ENCODE results near the gene FGFBP2.

DNA sequence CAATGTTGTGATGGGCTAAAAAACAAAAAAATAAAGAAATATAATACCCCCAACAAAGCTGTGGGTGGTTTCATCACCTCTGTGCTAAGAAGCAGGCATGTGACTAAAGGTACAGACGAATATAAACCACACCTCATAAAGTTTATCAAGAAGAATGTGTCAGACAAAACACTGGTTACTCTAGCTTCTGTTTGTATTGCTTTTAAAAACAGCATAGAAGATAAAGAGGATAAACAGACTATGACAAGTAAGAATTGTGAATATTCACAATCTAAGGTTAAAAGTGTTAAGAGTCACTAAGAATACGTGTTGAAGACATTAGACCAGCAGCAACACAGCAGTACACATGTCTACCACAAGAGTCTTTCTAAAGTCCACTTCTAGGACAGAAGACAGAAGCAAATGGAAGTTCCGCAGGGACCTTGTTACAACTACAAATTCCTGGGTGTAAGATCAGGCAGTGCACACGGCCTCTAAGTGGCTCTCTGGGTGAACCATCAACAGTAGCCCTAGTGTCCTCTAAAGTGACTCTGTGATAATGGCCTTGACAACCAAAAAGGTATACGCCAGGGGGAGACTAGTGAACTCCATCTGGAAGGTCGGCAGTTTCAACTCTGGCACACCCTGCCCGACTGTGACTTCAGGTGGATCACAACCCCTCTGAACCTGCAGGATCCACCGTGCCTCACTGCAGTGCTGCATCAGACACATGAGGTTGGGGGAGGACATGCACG, 8.3 kb upstream of the FGFBP2 start:
- TF ChIP-seq, protein P1, sequence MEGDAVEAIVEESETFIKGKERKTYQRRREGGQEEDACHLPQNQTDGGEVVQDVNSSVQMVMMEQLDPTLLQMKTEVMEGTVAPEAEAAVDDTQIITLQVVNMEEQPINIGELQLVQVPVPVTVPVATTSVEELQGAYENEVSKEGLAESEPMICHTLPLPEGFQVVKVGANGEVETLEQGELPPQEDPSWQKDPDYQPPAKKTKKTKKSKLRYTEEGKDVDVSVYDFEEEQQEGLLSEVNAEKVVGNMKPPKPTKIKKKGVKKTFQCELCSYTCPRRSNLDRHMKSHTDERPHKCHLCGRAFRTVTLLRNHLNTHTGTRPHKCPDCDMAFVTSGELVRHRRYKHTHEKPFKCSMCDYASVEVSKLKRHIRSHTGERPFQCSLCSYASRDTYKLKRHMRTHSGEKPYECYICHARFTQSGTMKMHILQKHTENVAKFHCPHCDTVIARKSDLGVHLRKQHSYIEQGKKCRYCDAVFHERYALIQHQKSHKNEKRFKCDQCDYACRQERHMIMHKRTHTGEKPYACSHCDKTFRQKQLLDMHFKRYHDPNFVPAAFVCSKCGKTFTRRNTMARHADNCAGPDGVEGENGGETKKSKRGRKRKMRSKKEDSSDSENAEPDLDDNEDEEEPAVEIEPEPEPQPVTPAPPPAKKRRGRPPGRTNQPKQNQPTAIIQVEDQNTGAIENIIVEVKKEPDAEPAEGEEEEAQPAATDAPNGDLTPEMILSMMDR (conservative IDR thresholded peaks at IDR 0.05 in 1 of 2, IDR thresholded peaks at IDR 0.05 in 1 of 2; ENCODE audit: extremely low read depth in 1 of 2, insufficient read depth in 1 of 2, low read depth in 1 of 2, low read length in 2 of 2): no peak
- TF ChIP-seq EZH2 (IDR thresholded peaks at IDR 0.05; ENCODE audit: borderline replicate concordance, low read length): no peak

All from mammary epithelial cell (primary cell).